ENCODE measurements around the gene MRPL4. TPM values are rescaled to one million over a fixed set of nuclear protein-coding genes. Genes with fewer than 3 reads are reported as not detected.

The MRPL4 gene
- total and polyA plus RNA-seq, 2 of the 13 experiments (the other 11 are each of a cell fraction or from before 2014, with no cell fraction given), result 40.6 to 42.5 TPM

DNA sequence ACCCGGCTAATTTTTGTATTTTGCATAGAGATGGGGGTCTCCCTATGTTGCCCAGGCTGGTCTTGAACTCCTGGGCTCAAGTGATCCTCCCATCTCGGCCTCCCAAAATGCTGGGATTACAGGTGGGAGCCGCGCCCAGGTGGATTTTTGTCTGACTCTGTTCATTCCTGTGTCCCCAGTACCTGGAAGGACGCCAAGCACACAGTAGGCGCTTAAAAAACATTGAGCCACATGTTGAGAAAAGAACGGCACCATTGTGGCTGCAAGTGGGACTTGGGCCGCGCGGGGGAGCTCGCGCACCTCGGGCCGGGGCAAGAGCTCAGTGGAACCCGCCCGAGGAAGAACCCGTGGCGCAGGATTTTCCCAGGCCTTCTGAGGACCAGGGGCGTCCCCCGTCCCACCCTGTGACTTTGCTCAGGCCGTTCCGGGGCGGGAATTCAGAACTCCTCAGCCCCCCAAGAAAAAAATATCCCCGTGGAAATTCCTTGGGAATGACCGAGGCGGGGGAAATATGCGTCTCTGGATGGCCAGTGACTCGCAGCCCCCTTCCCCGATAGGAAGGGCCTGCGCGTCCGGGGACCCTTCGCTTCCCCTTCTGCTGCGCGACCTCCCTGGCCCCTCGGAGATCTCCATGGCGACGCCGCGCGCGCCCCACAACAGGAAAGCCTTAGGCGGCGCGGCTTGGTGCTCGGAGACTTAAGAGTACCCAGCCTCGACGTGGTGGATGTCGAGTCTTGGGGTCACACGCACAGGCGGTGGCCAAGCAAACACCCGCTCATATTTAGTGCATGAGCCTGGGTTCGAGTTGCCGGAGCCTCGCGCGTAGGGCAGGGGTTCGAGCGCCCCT lies 17.5 kb downstream of the MRPL4 start (continued):
- TF ChIP-seq, protein P1, sequence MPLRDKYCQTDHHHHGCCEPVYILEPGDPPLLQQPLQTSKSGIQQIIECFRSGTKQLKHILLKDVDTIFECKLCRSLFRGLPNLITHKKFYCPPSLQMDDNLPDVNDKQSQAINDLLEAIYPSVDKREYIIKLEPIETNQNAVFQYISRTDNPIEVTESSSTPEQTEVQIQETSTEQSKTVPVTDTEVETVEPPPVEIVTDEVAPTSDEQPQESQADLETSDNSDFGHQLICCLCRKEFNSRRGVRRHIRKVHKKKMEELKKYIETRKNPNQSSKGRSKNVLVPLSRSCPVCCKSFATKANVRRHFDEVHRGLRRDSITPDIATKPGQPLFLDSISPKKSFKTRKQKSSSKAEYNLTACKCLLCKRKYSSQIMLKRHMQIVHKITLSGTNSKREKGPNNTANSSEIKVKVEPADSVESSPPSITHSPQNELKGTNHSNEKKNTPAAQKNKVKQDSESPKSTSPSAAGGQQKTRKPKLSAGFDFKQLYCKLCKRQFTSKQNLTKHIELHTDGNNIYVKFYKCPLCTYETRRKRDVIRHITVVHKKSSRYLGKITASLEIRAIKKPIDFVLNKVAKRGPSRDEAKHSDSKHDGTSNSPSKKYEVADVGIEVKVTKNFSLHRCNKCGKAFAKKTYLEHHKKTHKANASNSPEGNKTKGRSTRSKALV (CRISPR knock-in tag; IDR thresholded peaks at IDR 0.05), result no peak
- no peak for TF ChIP-seq ZNF749 (CRISPR knock-in tag; IDR thresholded peaks at IDR 0.05; ENCODE audit: borderline replicate concordance)
- TF ChIP-seq MZF1 (CRISPR knock-in tag; IDR thresholded peaks at IDR 0.05; ENCODE audit: borderline replicate concordance), result no peak
- TF ChIP-seq FLYWCH1 (CRISPR knock-in tag; IDR thresholded peaks at IDR 0.05), result no peak
- no peak for TF ChIP-seq NFE2L1 (CRISPR knock-in tag; IDR thresholded peaks at IDR 0.05; ENCODE audit: borderline replicate concordance)
- no peak for TF ChIP-seq ZFP36 (IDR thresholded peaks at IDR 0.05; ENCODE audit: borderline replicate concordance, low read depth, low read length, partially characterized antibody)
- no peak for TF ChIP-seq ZBTB21 (CRISPR knock-in tag; IDR thresholded peaks at IDR 0.05)
- no peak for TF ChIP-seq ZNF124 (CRISPR knock-in tag; IDR thresholded peaks at IDR 0.05)
- no peak for TF ChIP-seq ZNF251 (CRISPR knock-in tag; IDR thresholded peaks at IDR 0.05)
- no peak for TF ChIP-seq ZNF883 (CRISPR knock-in tag; IDR thresholded peaks at IDR 0.05; ENCODE audit: not compliant biosample characterization)
- TF ChIP-seq MYC (CRISPR knock-in tag; IDR thresholded peaks at IDR 0.05; ENCODE audit: borderline replicate concordance), result peak; percentile 69; the same call in 1 of the 2 replicates
- no peak for TF ChIP-seq ZNF780A (CRISPR knock-in tag; IDR thresholded peaks at IDR 0.05)
- TF ChIP-seq, protein P2, sequence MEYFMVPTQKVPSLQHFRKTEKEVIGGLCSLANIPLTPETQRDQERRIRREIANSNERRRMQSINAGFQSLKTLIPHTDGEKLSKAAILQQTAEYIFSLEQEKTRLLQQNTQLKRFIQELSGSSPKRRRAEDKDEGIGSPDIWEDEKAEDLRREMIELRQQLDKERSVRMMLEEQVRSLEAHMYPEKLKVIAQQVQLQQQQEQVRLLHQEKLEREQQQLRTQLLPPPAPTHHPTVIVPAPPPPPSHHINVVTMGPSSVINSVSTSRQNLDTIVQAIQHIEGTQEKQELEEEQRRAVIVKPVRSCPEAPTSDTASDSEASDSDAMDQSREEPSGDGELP (IDR thresholded peaks at IDR 0.05; ENCODE audit: borderline replicate concordance, low read depth), result no peak
- TF ChIP-seq GFI1 (CRISPR knock-in tag; IDR thresholded peaks at IDR 0.05; ENCODE audit: borderline replicate concordance), result no peak
- TF ChIP-seq, protein P3, sequence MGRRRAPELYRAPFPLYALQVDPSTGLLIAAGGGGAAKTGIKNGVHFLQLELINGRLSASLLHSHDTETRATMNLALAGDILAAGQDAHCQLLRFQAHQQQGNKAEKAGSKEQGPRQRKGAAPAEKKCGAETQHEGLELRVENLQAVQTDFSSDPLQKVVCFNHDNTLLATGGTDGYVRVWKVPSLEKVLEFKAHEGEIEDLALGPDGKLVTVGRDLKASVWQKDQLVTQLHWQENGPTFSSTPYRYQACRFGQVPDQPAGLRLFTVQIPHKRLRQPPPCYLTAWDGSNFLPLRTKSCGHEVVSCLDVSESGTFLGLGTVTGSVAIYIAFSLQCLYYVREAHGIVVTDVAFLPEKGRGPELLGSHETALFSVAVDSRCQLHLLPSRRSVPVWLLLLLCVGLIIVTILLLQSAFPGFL (CRISPR knock-in tag; IDR thresholded peaks at IDR 0.05), result no peak
- TF ChIP-seq ZNF24 (IDR thresholded peaks at IDR 0.05), result no peak
- TF ChIP-seq ZMYM3 (CRISPR knock-in tag; IDR thresholded peaks at IDR 0.05), result peak; percentile 68
- TF ChIP-seq POLR2A (IDR thresholded peaks at IDR 0.05; ENCODE audit: insufficient read depth in 1 of 2, low read depth in 2 of 2, low read length in 2 of 2), result no peak
- TF ChIP-seq ZNF543 (CRISPR knock-in tag; IDR thresholded peaks at IDR 0.05), result no peak
- no peak for TF ChIP-seq ZNF20 (CRISPR knock-in tag; IDR thresholded peaks at IDR 0.05)
- TF ChIP-seq, protein P4, sequence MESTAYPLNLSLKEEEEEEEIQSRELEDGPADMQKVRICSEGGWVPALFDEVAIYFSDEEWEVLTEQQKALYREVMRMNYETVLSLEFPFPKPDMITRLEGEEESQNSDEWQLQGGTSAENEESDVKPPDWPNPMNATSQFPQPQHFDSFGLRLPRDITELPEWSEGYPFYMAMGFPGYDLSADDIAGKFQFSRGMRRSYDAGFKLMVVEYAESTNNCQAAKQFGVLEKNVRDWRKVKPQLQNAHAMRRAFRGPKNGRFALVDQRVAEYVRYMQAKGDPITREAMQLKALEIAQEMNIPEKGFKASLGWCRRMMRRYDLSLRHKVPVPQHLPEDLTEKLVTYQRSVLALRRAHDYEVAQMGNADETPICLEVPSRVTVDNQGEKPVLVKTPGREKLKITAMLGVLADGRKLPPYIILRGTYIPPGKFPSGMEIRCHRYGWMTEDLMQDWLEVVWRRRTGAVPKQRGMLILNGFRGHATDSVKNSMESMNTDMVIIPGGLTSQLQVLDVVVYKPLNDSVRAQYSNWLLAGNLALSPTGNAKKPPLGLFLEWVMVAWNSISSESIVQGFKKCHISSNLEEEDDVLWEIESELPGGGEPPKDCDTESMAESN (CRISPR knock-in tag; conservative IDR thresholded peaks at IDR 0.05), result no peak
- TF ChIP-seq NFRKB (IDR thresholded peaks at IDR 0.05), result no peak
- TF ChIP-seq, protein P5, sequence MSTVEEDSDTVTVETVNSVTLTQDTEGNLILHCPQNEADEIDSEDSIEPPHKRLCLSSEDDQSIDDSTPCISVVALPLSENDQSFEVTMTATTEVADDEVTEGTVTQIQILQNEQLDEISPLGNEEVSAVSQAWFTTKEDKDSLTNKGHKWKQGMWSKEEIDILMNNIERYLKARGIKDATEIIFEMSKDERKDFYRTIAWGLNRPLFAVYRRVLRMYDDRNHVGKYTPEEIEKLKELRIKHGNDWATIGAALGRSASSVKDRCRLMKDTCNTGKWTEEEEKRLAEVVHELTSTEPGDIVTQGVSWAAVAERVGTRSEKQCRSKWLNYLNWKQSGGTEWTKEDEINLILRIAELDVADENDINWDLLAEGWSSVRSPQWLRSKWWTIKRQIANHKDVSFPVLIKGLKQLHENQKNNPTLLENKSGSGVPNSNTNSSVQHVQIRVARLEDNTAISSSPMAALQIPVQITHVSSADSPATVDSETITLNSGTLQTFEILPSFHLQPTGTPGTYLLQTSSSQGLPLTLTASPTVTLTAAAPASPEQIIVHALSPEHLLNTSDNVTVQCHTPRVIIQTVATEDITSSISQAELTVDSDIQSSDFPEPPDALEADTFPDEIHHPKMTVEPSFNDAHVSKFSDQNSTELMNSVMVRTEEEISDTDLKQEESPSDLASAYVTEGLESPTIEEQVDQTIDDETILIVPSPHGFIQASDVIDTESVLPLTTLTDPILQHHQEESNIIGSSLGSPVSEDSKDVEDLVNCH (CRISPR knock-in tag; IDR thresholded peaks at IDR 0.05), result no peak

All from HepG2 (cell line).